Endothelial cell of umbilical vein (primary cell): Measurements from ENCODE around the gene RBMS3. TPM values are rescaled to one million over a fixed set of nuclear protein-coding genes. Genes with fewer than 3 reads are reported as not detected.

ENCODE experiments used
- BruUV-seq: library from RNA; stranded (reverse); fragments of 400-500 nt; replicated peaks from 2 replicates; lab custom pipeline; 2021; lab: Mats Ljungman, UMichigan
- CTCF ChIA-PET: fragments of 300-600, 350-600 bp; sonication (Branson Sonifier 250); formaldehyde crosslinking; loops from one replicate; lab custom pipeline; 2021; ENCODE audit warnings: antibody characterized with exemption, inconsistent platforms; lab: Charles Lee
- POLR2A ChIA-PET: fragments of 300-600, 350-600 bp; sonication (Branson Sonifier 250); formaldehyde crosslinking; loops from one replicate; lab custom pipeline; 2021; ENCODE audit warnings: antibody characterized with exemption, inconsistent platforms; lab: Charles Lee
- DNase-seq: peaks from one replicate; pipeline ENCODE4 v3.0.0-alpha.2; 2011; ENCODE audit warnings: low read depth, low spot score
- FAIRE-seq: peaks from 2 replicates; lab custom pipeline; 2011; peaks lifted over from hg19 to GRCh38; lab: Jason Lieb, UNC
- H2AFZ ChIP-seq: 2 replicates; pipeline ENCODE4 v1.6.0; 2012; ENCODE audit warnings: low read depth, low read length, control low read depth, inconsistent platforms
- H3K27ac ChIP-seq: 2 replicates; pipeline ENCODE4 v1.5.1; 2011; ENCODE audit warnings: low read depth, mild to moderate bottlenecking, control low read depth, low read length, moderate library complexity; ENCODE audit not compliant: insufficient read depth
- H3K27me3 ChIP-seq, 2 experiments: 2 replicates each; pipeline versions ENCODE4 v1.6.0 to v1.6.1; 2011; ENCODE audit warnings: low read length in 2 of 2, mixed read lengths in 1 of 2; ENCODE audit not compliant: control insufficient read depth in 2 of 2, insufficient read depth in 2 of 2
- H3K36me3 ChIP-seq, 2 experiments: 2 replicates in 1 of 2; 3 replicates in 1 of 2; pipeline ENCODE4 v1.5.1; 2011; ENCODE audit warnings: low read length in 2 of 2, mild to moderate bottlenecking in 1 of 2, moderate library complexity in 1 of 2; ENCODE audit not compliant: control insufficient read depth in 2 of 2, insufficient read depth in 2 of 2; ENCODE audit errors: extremely low read depth in 1 of 2
- H3K4me1 ChIP-seq: 3 replicates; pipeline ENCODE4 v1.5.1; 2011; ENCODE audit warnings: mild to moderate bottlenecking, low read length; ENCODE audit not compliant: control insufficient read depth, insufficient read depth; ENCODE audit errors: extremely low read depth
- H3K4me2 ChIP-seq: 2 replicates; pipeline ENCODE4 v1.6.1; 2011; ENCODE audit warnings: low read length, control low read depth, mixed read lengths; ENCODE audit not compliant: insufficient read depth
- H3K4me3 ChIP-seq, 3 experiments: fragments of 200-600 bp in 1 of 3; sonication (generic), shearing (Covaris generic) in 1 of 3; replicated peaks in 1 of 3; 2 replicates each; pipeline ENCODE4 v1.5.1; 2011 to 2016; ENCODE audit warnings: control low read depth in 3 of 3, low read length in 3 of 3, mild to moderate bottlenecking in 2 of 3, inconsistent platforms in 1 of 3, low read depth in 1 of 3, moderate library complexity in 1 of 3; ENCODE audit not compliant: insufficient read depth in 1 of 3
- H3K79me2 ChIP-seq: 2 replicates; pipeline ENCODE4 v1.6.0; 2012; ENCODE audit warnings: low read length, inconsistent platforms; ENCODE audit not compliant: control insufficient read depth, insufficient read depth
- H3K9ac ChIP-seq: replicated peaks from 2 replicates; pipeline ENCODE3; 2011; ENCODE audit warnings: low read length, control low read depth; ENCODE audit not compliant: insufficient read depth; ENCODE audit errors: extremely low read depth
- H3K9me1 ChIP-seq: replicated peaks from 3 replicates; pipeline ENCODE4 v1.6.0; 2011; ENCODE audit warnings: mild to moderate bottlenecking, low read length; ENCODE audit not compliant: control insufficient read depth, insufficient read depth; ENCODE audit errors: extremely low read depth
- H3K9me3 ChIP-seq: replicated peaks from 2 replicates; pipeline ENCODE4 v1.5.1; 2012; ENCODE audit warnings: low read length, inconsistent platforms; ENCODE audit not compliant: control insufficient read depth, insufficient read depth
- H4K20me1 ChIP-seq: replicated peaks from 2 replicates; pipeline ENCODE3; 2011; ENCODE audit warnings: mild to moderate bottlenecking, low read length; ENCODE audit not compliant: control insufficient read depth, insufficient read depth; ENCODE audit errors: extremely low read depth
- EZH2 ChIP-seq: IDR thresholded peaks from 2 replicates; pipeline ENCODE4 v1.6.1; 2012; ENCODE audit warnings: borderline replicate concordance, low read depth, mild to moderate bottlenecking, moderate library complexity, low read length, inconsistent platforms; ENCODE audit not compliant: severe bottlenecking
- FOS ChIP-seq: IDR thresholded peaks from 2 replicates; pipeline ENCODE4 v1.6.1; 2011; ENCODE audit warnings: mild to moderate bottlenecking, low read length, moderate library complexity, borderline replicate concordance; ENCODE audit not compliant: insufficient read depth
- GATA2 ChIP-seq: IDR thresholded peaks from 2 replicates; pipeline ENCODE4 v1.7.0; 2011; ENCODE audit warnings: low read depth, mild to moderate bottlenecking, moderate library complexity, mixed read lengths, low read length; ENCODE audit not compliant: insufficient read length, insufficient read depth
- JUN ChIP-seq: IDR thresholded peaks from 2 replicates; pipeline ENCODE4 v1.6.1; 2011; ENCODE audit warnings: borderline replicate concordance, low read depth; ENCODE audit not compliant: insufficient read length, insufficient read depth
- MYC ChIP-seq: IDR thresholded peaks from one replicate; pipeline ENCODE4 v1.6.1; 2011; ENCODE audit warnings: mild to moderate bottlenecking, low read depth, low read length
- POLR2A ChIP-seq: IDR thresholded peaks from 2 replicates; pipeline ENCODE4 v1.6.1; 2012; ENCODE audit warnings: low read depth, mild to moderate bottlenecking, control low read depth, low read length
- POLR2AphosphoS5 ChIP-seq: IDR thresholded peaks from 2 replicates; pipeline ENCODE4 v1.6.1; 2012; ENCODE audit warnings: low read depth, mild to moderate bottlenecking, control low read depth, low read length, moderate library complexity; ENCODE audit not compliant: insufficient read depth
- dilution Hi-C: fragments of 300-500 bp; cut with MboI; formaldehyde crosslinking; loops from one replicate; pipeline ENCODE4 v1.15.0; 2019; ENCODE audit warnings: low sequenced_read_pairs; ENCODE audit not compliant: extremely low pct_ligation_motif_present
- intact Hi-C: fragments of 100-400 bp; cut with micrococcal nuclease; formaldehyde crosslinking; loops from one replicate; pipeline ENCODE4 v1.10.0; 2022
- polyA plus RNA-seq, 4 experiments: library from polyadenylated mRNA; depleted of rRNA in 3 of 4; stranded (reverse) in 3 of 4; unstranded in 1 of 4; fragments of >200 nt; gene quantifications; 2 replicates each; pipeline versions ENCODE4 v1.2.1 to v1.2.3, GENCODE V29; 2011 to 2012; ENCODE audit warnings: missing spikeins in 1 of 4
- total RNA-seq: library from RNA; stranded (reverse); gene quantifications from 2 replicates; pipeline ENCODE4 v1.2.3, GENCODE V29; 2021
- TF ChIP-seq, protein P1 (sequence below), 2 donors: IDR thresholded peaks; 1 replicate in 1 of 2; 2 replicates in 1 of 2; pipeline ENCODE4 v1.5.1; 2011; ENCODE audit warnings: low read length in 2 of 2, mild to moderate bottlenecking in 2 of 2, moderate library complexity in 2 of 2, control low read depth in 1 of 2, inconsistent platforms in 1 of 2, low read depth in 1 of 2; ENCODE audit not compliant: insufficient read depth in 1 of 2; ENCODE audit errors: extremely low read depth in 1 of 2
- TF ChIP-seq, protein P2 (sequence below): IDR thresholded peaks from 2 replicates; pipeline ENCODE4 v1.6.1; 2011; ENCODE audit not compliant: insufficient read depth, insufficient read length

RBMS3 gene
- total and polyA plus RNA-seq, 2 donors (not counting 3 experiments of a cell fraction or from before 2014, with no cell fraction given), result 13.6 to 42.3 TPM

DNA sequence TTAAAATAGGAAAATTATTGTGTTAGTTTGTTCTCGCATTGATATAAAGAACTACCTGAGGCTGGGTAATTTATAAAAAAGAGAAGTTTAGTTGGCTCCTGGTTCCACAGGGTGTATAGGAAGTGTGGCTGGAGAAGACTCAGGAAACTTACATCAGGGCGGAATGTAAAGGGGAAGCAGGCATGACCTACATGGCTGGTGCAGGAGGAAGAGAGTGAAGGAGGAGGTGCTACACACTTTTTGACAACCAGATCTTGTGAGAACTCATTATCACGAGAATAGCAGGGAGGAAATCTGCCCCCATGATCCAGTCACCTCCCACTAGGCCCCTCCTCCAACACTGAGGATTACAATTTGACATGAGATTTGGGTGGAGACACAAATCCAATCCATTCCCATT lies 490.7 kb downstream of the RBMS3 start:
- H3K9me1 ChIP-seq, result no peaks in the 10 kb centered on the region
- no peak overlapping the region for H3K27ac ChIP-seq
- H3K9me3 ChIP-seq, result no peaks in the 10 kb centered on the region
- DNase-seq (no peak), FAIRE-seq (no peak)
- dilution Hi-C loops, result no loop called here
- H3K4me1 ChIP-seq, result no peaks in the 10 kb centered on the region
- no peaks in the 10 kb centered on the region for H3K27me3 ChIP-seq
- no peak overlapping the region for H3K4me3 ChIP-seq
- intact Hi-C loops, result loop anchor here (5.0 kb wide), 1 partner anchor 754 kb away; no protein-coding TSS in a partner anchor
- no peak overlapping the region for H3K9ac ChIP-seq
- H3K4me2 ChIP-seq, result no peak overlapping the region
- TF ChIP-seq GATA2 (no peak), POLR2A (no peak), MYC (no peak), JUN (no peak), EZH2 (no peak), POLR2AphosphoS5 (no peak), FOS (no peak)
- TF ChIP-seq, protein P1, sequence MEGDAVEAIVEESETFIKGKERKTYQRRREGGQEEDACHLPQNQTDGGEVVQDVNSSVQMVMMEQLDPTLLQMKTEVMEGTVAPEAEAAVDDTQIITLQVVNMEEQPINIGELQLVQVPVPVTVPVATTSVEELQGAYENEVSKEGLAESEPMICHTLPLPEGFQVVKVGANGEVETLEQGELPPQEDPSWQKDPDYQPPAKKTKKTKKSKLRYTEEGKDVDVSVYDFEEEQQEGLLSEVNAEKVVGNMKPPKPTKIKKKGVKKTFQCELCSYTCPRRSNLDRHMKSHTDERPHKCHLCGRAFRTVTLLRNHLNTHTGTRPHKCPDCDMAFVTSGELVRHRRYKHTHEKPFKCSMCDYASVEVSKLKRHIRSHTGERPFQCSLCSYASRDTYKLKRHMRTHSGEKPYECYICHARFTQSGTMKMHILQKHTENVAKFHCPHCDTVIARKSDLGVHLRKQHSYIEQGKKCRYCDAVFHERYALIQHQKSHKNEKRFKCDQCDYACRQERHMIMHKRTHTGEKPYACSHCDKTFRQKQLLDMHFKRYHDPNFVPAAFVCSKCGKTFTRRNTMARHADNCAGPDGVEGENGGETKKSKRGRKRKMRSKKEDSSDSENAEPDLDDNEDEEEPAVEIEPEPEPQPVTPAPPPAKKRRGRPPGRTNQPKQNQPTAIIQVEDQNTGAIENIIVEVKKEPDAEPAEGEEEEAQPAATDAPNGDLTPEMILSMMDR (IDR thresholded peaks at IDR 0.05; ENCODE audit: extremely low read depth in 1 of 2, insufficient read depth in 1 of 2, low read depth in 1 of 2, low read length in 2 of 2), result no peak
- TF ChIP-seq, protein P2, sequence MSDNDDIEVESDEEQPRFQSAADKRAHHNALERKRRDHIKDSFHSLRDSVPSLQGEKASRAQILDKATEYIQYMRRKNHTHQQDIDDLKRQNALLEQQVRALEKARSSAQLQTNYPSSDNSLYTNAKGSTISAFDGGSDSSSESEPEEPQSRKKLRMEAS, result no peak
- H4K20me1 ChIP-seq, result no peaks in the 10 kb centered on the region
- H3K79me2 ChIP-seq, result no peaks in the 10 kb centered on the region
- H2AFZ ChIP-seq, result no peak overlapping the region
- POLR2A ChIA-PET, result no interaction called here
- no TSS peak for BruUV-seq
- CTCF ChIA-PET, result no interaction called here
- no peaks in the 10 kb centered on the region for H3K36me3 ChIP-seq
